ENCODE results near the gene TBPL1.

- no peak for TF ChIP-seq CTCF (IDR thresholded peaks at IDR 0.05)
- TF ChIP-seq POLR2A (IDR thresholded peaks at IDR 0.05) = no peak
- TF ChIP-seq EP300 (IDR thresholded peaks at IDR 0.05) = no peak
Observed at GRCh38 chr6:133986942-133987341, 33.9 kb downstream of the TBPL1 start.

Measured in sigmoid colon (tissue), 4 donors.